Measurements from ENCODE around the gene DMRTC1B.
"Not testable (repeated sequence)": the region's sequence is repeated elsewhere in the genome, so short reads cannot be mapped to it uniquely, and the experiment has no call there.

The DMRTC1B gene

GRCh38 chrX:72776653-72777466 lies at the start of gene DMRTC1B:
Gene DMRTC1B (plus strand): TSS chrX:72776890. CDS start chrX:72845136, 68,246 bp downstream.
- not testable (repeated sequence) for H3K27ac ChIP-seq

DNA sequence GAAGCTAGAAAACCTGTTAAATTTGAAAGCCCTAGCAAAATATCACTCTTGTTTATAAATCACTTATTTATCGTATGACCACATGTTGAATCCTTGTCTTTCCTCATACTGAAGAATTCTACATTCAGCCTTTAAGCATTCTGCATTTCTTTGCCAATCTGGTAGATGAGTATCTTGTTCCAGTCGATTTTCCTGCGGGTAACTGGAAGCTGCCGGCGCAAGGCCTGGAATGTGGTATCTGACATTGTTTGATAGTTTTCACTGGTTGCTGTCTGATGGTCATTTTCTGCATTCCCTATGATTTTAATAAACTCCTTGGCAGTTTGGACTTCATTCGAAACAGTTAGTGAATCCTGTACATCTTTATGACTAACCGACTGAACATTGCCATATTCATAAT lies 48.8 kb upstream of the DMRTC1B start:
- no peak overlapping the region for H3K27ac ChIP-seq
- TF ChIP-seq ZFX (IDR thresholded peaks at IDR 0.05; ENCODE audit: borderline replicate concordance), result no peak
- TF ChIP-seq, protein P1, sequence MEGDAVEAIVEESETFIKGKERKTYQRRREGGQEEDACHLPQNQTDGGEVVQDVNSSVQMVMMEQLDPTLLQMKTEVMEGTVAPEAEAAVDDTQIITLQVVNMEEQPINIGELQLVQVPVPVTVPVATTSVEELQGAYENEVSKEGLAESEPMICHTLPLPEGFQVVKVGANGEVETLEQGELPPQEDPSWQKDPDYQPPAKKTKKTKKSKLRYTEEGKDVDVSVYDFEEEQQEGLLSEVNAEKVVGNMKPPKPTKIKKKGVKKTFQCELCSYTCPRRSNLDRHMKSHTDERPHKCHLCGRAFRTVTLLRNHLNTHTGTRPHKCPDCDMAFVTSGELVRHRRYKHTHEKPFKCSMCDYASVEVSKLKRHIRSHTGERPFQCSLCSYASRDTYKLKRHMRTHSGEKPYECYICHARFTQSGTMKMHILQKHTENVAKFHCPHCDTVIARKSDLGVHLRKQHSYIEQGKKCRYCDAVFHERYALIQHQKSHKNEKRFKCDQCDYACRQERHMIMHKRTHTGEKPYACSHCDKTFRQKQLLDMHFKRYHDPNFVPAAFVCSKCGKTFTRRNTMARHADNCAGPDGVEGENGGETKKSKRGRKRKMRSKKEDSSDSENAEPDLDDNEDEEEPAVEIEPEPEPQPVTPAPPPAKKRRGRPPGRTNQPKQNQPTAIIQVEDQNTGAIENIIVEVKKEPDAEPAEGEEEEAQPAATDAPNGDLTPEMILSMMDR (IDR thresholded peaks at IDR 0.05), result no peak

DNA sequence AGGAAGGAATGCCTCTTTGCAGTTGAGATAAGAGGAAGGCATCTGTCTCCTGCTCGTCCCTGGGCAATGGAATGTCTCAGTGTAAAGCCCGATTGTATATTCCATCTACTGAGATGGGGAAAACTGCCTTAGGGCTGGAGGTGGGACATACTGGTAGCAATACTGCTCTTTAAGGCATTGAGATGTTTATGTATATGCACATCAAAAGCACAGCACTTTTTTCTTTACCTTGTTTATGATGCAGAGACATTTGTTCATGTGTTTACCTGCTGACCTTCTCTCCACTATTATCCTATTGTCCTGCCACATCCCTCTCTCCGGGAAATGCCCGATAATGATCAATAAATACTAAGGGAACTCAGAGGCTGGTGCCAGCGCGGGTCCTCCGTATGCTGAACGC lies 43.1 kb upstream of the DMRTC1B start:
- H3K27ac ChIP-seq, result not testable (repeated sequence)

GRCh38 chrX:72735561-72735960 lies 41.1 kb upstream of the DMRTC1B start:
- H3K27ac ChIP-seq, result no peak overlapping the region
- TF ChIP-seq ZFX (IDR thresholded peaks at IDR 0.05; ENCODE audit: borderline replicate concordance), result no peak
- TF ChIP-seq, protein P1 (IDR thresholded peaks at IDR 0.05), result no peak

GRCh38 chrX:72745546-72745945 lies 31.1 kb upstream of the DMRTC1B start:
- H3K27ac ChIP-seq, result not testable (repeated sequence)

DNA sequence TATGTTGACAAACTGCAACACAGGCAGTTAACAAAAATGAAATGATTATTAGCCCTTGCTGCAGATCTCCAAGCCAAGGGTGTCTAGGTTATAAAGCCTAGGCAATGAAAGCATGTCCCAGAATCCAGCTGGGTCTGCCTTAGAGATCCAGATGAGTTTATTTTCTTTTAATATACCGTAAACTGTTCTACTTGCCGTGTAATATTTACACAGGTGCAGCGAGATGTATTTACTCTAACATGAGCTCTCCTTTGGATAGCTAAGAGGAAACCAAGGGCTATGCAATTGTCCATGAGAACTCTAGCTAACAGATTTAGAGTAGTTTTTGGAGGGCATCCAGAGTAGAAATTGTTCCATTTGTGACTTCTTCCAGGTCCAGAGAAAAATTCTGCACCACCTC lies 28.1 kb upstream of the DMRTC1B start:
- not testable (repeated sequence) for H3K27ac ChIP-seq

DNA sequence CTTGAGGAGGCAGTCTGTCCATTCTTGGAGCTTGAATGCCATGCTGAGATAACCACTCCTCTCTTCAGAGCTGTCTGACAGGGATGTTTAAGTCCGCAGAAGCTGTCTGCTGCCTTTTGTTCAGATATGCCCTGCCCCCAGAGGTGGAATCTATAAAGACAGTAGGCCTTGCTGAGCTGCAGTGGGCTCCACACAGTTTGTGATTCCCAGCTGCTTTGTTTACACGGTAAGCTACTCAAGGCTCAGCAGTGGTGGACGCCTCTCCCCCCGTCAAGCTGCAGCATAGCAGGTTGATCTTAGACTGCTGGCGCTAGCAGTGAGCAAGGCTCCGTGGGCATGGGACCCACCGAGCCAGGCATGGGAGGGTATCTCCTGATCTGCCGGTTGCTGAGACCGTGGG lies 16.2 kb upstream of the DMRTC1B start:
- not testable (repeated sequence) for H3K27ac ChIP-seq

DNA sequence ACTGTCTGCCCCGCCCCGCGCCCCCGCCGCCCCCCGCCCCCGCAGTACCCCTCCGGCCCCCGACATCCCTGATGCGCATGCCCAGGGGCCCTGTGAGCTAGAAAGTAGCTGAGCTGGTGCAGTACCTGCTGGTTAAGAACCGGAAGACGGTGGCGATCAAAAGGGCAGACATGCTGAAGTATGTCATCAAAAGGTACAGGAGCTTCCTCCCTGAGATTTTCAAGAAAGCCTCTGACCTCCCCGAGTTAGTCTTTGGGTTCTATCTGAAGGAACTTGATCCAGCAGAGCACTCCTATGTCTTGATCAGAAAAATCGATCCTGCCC lies 739 bp downstream of the DMRTC1B start:
- H3K27ac ChIP-seq, result not testable (repeated sequence)

GRCh38 chrX:72778146-72778545 lies 1.5 kb downstream of the DMRTC1B start:
- not testable (repeated sequence) for H3K27ac ChIP-seq

- H3K27ac ChIP-seq, result not testable (repeated sequence)
Measured at GRCh38 chrX:72782560-72782959, 5.9 kb downstream of the DMRTC1B start, which contains the start of gene FAM236B. Gene FAM236B (minus strand): TSS chrX:72782660. CDS start chrX:72782560, 100 bp downstream.

DNA sequence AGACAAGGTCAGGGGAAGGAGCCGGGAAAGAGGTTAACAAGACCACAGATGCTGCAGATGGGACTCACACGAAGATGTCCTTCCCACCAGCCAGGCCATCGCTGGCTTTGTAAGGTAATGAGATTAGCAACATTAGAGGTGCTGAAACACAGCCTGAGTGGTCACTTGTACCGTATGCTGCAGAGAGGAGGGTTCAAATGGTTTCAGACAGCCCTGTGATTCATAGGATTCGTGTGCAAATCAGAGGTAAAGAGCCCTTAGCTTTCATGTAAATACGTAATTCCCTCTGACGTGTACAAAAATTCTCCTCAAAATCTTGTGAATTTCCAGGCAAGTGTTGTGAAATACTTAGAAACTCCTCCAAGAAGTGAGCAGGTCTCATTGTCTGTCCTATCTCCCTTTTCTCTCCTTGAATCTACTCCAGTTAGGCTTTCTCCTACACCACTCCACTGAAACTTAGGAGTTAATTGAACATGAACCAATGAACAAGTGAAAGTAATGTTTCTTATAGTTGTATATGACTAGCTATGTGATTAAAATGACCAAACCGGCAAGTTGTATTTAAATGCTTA lies 6.8 kb downstream of the DMRTC1B start:
- not testable (repeated sequence) for H3K27ac ChIP-seq

DNA sequence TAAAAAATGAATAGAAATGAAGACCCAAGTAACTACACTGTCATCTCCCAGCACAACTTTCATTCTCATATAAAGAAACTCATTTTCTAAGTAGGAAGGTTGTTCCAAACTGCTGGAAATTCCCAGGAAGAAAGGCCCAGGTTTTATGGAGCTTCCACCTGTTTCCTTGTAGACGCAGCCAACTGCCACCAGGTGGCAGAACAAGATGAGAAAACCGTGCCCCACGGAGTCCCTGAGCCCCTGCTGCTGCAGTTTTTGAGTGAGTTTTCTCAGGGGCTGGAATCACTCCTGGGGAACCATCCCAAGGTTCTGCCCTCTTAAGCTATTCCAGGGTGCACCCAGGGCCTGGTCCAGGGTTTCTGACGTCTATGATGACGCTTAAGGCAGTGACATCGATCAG lies 7.3 kb downstream of the DMRTC1B start:
- not testable (repeated sequence) for H3K27ac ChIP-seq

GRCh38 chrX:72788142-72788541 lies 11.5 kb downstream of the DMRTC1B start:
- H3K27ac ChIP-seq, result not testable (repeated sequence)

DNA sequence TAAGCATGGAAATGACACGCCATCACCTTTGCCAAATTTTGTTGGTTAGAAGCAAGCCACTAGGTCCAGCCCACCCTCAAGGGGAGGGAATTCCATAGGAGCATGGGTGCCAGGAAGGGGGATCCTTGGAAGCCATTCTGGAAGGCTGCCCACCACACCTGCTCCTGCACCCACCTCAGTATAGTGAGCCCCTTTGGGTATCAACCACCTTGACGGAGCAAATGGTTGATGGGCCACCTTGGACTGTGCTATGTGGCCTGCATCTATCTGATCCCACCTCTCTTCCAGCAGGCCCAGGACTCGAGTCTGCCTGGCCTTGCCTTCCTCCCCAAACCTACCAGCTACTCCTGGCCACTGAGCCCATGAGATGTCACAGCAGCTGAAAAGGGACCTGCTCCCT lies 13.7 kb downstream of the DMRTC1B start:
- H3K27ac ChIP-seq, result not testable (repeated sequence)

DNA sequence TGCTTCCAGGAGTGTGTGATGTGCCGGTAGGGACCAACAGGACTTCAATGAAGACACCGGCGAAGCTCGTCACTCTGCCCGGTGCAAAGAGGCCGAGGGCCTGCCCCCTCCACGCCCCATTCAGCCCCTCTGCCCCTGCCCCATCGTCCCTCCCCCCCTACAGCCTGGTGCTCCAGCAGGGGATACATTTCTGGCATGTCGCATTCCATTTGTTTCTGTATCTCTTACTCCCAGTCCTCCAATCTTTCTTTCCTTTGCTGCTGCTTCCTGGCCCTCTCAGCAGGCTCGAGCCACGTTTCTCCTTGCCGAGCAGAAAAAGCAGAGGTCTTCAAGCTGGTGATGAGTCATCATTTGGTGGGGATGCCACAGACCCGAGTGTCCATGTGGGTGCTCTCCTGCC lies 31.4 kb downstream of the DMRTC1B start, which contains the start of gene FAM236D:
TSS of gene FAM236D (minus strand) at position 101 of the 400 bp plus-strand sequence. CDS start at position 1, 100 bp downstream.
- H3K27ac ChIP-seq, result not testable (repeated sequence)

DNA sequence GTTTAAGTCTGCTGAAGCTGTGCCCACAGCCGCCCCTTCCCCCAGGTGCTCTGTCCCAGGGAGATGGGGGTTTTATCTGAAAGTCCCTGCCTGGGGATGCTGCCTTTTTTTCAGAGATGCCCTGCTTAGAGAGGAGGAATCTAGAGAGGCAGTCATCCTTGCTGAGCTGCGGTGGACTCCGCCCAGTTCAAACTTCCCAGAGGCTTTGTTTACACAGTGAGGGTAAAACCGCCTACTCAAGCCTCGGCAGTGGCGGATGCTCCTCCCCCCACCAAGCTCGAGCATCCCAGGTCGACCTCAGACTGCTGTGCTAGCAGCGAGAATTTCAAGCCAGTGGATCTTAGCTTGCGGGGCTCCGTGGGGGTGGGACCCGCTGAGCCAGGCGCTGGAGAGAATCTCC lies 54.0 kb downstream of the DMRTC1B start:
- not testable (repeated sequence) for H3K27ac ChIP-seq

DNA sequence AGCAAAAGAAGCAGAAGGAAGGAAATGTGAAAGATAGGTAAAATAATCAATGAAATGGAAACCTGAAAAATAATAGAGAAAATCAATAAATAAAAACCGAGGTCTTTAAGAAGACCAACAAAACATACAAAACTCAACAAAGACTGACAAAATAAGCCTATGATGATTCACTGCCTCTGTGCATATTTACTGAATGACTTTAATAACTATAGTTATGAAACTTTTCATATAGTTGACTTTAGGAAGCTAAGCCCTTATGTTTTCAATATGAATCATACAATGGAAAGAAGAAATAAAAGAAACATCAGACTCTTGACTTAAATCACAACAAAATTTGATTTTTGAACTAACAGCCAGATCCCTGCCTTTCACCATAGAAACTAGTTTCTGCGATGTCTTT lies 60.8 kb downstream of the DMRTC1B start:
- H3K27ac ChIP-seq, result not testable (repeated sequence)

DNA sequence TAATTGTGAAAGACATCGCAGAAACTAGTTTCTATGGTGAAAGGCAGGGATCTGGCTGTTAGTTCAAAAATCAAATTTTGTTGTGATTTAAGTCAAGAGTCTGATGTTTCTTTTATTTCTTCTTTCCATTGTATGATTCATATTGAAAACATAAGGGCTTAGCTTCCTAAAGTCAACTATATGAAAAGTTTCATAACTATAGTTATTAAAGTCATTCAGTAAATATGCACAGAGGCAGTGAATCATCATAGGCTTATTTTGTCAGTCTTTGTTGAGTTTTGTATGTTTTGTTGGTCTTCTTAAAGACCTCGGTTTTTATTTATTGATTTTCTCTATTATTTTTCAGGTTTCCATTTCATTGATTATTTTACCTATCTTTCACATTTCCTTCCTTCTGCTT lies 106.2 kb downstream of the DMRTC1B start:
- H3K27ac ChIP-seq, result not testable (repeated sequence)

DNA sequence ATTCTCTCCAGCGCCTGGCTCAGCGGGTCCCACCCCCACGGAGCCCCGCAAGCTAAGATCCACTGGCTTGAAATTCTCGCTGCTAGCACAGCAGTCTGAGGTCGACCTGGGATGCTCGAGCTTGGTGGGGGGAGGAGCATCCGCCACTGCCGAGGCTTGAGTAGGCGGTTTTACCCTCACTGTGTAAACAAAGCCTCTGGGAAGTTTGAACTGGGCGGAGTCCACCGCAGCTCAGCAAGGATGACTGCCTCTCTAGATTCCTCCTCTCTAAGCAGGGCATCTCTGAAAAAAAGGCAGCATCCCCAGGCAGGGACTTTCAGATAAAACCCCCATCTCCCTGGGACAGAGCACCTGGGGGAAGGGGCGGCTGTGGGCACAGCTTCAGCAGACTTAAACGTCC lies 113.0 kb downstream of the DMRTC1B start:
- not testable (repeated sequence) for H3K27ac ChIP-seq
